Myocyte (in vitro differentiated cells): ENCODE results near the gene CSPG4. TPM values are rescaled to one million over a fixed set of nuclear protein-coding genes. Genes with fewer than 3 reads are reported as not detected.
"Not testable (repeated sequence)": the region's sequence is repeated elsewhere in the genome, so short reads cannot be mapped to it uniquely, and the experiment has no call there.

ENCODE experiments used
- DNase-seq: peaks from one replicate; pipeline ENCODE4 v3.0.0-alpha.2; 2012; ENCODE audit warnings: low read depth
- total RNA-seq: library from RNA; depleted of rRNA; stranded (reverse); fragments of >200 nt; gene quantifications from 2 replicates; pipeline ENCODE4 v1.2.3, GENCODE V29; 2014

CSPG4 gene
- total RNA-seq, 1 donor from 2014 or later, result 19.6 TPM

GRCh38 chr15:75742346-75742745, 29.7 kb upstream of the CSPG4 start:
- DNase-seq, result not testable (repeated sequence)

GRCh38 chr15:75739791-75740190, 27.1 kb upstream of the CSPG4 start:
- DNase-seq, result no peak

DNA sequence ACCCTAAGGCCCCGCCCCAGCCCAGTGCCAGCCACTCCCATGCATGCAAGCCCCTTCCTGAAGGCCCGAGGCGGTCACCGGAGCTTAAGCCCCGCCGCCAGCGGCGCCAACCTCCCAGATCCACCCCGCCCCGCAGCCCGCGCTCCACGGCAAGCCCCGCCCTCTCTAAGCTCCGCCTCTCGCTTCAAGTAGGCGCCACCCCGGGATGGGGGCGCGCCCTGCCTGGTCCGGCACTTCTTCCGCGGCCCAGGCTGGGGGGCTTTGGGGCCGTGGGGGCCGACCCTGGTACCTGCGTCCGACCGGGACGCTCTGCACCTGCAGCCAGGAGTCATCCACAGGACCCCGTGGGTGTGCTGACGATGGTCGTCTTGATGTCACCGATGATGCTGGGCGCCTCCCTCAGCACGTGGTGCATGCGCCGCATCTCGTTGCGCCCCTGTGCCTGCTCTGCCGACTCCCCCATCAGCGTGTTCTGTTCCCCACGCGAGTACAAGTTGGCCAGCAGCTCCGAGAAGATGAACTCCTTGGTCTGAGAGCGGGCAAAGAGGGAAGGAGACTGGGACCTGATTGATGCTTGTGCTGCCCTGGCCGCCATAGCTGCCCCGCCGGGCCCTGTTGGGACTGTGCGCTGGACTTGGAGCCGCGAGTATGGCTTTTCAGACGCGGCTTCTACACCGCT, 26.1 kb upstream of the CSPG4 start:
- DNase-seq, result peak; percentile 83

DNA sequence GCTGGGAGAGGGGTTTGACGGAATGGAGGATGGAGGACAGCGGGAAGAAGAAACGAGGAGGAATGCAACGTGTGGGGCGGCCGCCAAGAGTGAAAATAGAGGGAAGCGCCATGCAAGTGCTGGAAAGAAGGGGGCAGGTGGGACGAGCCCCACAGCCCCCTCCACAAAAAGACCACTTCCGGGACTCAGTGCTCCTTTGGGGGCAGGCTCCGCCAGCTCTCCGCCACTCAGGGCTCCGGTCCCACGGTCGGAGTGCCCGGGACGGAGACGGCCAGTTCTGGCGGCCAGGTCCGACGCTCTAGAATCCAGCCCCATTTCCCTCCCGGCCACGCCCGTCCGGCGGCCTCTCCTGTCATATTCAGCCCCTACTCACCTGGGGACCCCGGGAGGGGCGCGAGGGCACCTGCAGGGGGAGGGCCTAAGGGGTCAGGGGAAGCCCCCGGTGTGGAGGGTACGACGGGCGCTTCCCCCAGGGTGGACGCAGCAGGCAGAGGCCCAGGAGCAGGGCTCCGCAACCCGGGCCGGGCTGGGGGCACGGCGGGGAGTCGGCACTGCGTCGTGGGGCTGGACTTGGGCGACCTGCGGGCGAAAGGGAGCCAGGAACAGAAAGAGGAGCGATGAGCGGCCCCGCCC, 25.5 kb upstream of the CSPG4 start:
- DNase-seq, result no peak

GRCh38 chr15:75737116-75738013, 24.7 kb upstream of the CSPG4 start:
- not testable (repeated sequence) for DNase-seq

GRCh38 chr15:75736256-75736655, 23.6 kb upstream of the CSPG4 start:
- DNase-seq, result no peak

DNA sequence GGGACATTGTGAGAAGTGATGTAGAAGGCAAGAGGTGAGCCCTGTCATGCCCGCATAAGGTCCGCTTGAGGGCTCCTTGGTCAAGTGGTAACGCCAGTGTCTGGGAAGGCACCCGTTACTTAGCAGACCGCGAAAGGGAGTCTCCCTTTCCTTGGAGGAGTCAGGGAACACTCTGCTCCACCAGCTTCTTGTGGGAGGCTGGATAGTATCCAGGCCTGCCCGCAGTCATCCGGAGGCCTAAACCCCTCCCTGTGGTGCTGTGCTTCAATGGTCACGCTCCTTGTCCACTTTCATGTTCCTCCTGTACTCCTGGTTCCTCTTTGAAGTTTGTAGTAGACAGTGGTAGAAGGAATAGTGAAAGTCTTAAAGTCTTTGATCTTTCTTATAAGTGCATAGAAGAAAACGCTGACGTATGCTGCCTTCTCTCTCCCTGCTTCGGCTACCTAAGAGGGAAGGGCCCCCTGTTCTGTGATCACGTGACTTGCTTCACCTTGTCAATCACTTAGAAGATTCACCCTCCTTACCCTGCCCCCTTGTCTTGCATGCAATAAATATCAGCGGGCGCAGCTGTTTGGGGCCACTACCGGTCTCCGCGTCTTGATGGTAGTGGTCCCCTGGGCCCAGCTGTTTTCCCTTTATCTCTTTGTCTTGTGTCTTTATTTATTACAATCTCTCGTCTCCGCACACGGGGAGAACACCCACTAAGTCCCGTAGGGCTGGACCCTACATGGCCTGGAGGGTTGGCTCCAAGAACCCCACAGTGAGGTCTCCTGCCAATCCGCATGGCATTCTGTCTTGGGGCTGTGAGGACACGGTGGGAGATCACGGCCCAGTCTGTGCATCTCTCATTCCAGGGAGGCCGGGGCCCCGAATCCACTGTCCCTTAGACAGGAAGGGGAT, 22.5 kb upstream of the CSPG4 start:
- not testable (repeated sequence) for DNase-seq

DNA sequence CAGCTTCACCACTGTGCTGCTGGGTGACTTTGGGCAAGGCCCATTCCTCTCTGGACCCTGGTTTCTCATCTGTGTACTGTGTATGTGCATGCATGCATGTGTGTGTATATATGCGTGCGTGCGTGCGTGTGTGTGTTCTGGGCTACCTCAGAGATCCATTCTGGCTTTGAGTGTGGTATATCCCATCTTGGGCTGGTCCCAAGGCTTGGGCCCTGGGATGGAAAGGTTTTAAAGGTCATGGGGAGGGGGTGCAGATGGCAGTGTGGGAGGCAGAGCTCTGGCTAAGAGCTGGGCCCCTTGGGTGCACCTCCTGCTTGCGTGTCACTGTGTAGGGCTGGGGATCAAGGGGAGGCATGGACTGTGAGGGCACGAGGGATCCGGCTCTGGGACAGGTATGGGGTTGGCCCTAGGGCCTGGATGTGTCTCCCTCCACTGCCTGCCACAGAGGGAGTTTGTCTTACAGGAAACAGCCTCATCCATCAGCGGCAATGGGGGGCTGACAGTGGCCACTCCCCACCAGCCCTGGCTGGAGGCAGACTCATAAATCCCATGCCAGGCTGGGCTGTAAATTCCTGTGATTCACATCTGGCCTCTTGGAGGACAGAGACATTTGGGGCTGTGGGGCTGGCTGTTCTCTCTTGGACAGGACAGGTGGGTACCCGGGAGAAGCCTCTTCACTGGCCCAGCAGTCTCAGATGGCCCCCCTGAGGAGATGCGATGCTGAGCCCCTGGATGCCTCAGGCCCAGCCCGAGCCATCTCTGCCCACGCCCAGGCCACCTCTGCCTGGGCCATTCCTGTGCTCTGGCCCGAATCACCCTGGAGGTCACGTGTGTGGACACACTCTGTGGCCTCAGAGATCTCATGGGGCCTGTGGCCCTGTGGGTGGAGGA, 21.4 kb upstream of the CSPG4 start:
- DNase-seq, result no peak

DNA sequence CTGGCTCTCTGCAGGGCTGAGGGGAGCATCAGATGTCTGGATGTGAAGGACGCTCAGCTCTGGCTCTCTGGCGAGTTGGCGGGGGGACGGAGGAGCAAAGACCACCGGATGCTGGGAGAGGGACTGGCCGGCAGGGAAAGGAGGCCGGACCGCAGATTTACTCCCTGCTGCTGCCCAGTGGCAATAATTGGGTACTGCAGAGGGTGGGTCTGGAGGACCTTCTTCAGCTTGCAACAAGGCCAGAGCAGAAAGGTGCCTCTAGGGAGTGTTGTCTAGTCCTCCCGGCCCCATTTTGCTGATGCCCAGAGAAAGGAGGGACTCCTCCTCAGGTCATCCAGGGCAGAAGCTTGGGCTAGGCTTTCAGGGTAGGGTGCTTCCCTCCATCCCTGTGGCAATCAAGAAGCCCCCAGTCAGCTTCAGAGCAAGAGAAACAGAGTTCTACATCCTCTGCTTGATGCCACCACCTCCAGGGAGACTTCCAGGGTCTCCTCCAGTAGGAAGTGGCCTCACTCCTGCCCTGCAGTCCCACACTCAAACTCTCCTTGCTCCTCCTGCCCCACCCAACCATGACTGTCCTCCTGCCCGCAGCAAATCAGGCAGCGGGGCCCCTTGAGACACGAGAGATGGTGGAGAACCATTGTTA, 20.3 kb upstream of the CSPG4 start:
- peak; percentile 69 for DNase-seq

DNA sequence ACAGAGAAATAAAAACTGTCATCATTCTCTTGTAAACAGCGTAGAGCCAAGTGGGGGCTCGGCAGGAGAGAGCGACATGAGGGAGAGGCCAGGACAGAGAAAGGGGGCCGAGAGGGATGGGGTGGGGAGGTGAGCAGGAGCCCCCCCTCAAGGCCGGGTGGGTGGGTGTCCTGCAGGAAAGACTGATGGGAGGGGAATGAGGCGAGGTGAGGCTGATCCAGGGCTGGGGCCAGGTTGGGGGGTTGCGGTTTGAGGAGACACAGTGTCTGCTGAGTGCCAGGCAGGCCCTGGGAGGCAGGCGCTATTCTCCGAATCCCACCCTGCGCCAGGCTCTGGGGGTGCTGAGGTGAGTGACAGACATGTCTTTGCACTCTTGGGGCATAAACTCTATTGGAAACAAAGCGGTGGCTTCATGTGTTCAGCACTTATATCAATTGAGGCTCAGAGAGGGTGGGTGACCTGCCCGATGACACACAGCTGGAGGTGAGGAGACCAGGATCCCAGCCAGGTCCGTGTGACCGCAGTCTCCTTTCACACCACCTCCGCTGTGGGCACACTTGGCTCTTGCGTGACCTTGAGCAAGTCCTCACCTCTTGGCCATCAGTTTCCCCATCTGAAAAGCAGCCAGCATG, 19.6 kb upstream of the CSPG4 start:
- DNase-seq, result no peak

DNA sequence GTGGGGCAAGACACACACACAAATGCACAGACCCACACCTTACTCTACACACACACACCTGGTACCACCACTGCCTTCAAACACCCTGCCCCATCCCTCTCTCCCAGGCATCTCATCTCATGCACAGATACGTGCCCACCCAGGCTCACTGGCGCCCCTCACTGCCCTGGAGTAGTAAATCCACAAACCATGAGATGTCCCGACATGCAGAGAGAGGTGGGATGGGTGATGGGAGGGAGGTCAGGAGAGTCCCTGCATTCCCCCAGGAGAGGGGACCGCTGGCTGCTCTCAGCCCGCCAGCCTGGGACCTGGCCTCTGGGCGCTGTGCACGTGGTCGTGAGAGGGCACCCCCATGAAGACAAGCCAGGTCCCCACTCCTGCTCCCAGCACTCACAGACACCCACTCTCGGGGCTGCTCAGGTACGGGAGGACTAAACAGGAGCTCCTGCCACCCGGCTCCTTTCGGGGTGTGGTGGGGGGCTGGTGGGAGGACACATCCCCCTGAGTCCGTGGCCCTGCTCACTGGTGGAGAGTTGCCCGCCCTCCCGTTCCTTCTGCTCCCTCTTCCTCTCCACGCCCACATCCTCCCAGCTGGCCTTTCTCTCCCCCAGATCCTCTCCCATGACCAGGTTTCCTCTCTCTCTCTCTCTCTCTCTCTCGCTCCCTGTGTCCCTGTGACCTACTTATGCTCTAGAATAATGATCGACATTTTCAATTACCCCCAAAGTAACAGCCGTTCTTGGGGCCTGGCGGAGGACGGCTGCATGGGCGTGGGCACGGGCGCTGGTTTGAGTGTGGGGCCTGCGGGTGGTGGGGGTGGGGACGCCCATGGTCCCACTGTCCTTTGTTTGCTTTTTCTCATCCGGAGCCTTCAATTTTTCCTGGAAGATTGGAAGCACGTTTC, 18.9 kb upstream of the CSPG4 start:
- DNase-seq, result no peak

GRCh38 chr15:75730376-75731247, 18.0 kb upstream of the CSPG4 start:
- DNase-seq, result not testable (repeated sequence)

DNA sequence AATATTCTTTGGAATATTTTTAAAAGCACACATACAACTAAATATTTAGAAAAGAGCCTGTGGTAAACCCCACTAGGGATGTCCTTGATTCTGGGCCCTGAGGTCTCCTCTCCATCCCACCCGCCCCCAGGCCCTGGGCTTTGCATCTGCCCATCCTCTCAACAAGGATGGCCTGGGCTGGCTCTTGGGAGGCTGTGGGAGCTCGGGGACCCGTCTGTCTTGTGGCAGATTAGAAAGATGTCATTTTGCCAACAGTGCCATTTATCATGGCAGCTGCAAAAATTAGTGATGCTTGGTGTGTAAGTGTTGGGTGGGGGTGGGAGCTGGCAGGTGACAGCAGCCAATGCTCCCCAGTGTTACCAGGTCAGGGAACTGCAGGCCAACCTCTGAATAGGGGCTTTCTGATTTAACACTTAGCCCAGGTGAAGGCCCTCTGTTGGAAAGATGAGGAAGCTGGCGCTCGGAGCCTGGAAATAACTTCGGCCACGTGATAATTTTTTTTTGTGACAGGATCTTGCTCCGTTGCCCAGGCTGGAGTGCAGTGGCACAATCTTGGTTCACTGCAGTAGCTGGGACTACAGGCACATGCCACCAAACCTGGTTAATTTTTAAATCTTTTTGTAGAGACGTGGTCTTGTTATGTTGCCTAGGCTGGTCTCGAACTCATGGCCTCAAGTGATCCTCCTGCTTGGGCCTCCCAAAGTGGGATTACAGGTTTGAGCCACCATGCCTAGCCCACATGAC, 16.9 kb upstream of the CSPG4 start:
- no peak for DNase-seq

GRCh38 chr15:75727851-75728715, 15.4 kb upstream of the CSPG4 start:
- DNase-seq, result peak; percentile 56

DNA sequence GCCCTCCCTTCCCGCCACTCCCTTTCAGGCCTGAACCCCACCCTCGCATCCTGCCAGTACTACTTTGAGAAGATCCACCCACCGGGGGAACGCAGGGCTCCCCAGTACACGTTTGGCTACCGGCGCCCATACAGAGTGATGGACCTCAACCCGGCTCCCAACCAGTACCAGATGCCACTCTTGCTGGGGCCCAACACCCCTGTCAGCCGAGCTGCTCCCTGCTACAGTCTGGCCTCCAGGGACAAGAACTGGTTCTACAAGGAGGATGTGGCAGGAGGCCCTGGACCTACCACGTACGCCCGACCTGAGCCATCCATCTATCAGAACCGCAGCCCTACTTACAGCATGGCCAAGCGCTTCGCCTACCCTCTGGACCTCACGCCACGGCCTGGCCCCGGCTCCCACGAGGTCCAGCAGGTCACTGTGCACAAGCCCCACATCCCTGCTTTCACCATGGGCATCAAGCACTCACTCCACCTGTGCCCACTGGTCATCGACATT, 14.4 kb upstream of the CSPG4 start:
- no peak for DNase-seq
